Activated CD8-positive, alpha-beta memory T cell treated with anti-CD3 and anti-CD28 coated beads, Interleukin-2, amount 50 U/mL, for 4 hours (primary cell): ENCODE data around the gene ZNF638.

Experiments used
- DNase-seq: peaks from one replicate; pipeline ENCODE4 v3.0.0-alpha.2; 2020

ZNF638 gene

GRCh38 chr2:71333619-71334018, 2.0 kb downstream of the ZNF638 start:
- no peak for DNase-seq

GRCh38 chr2:71336384-71336783, 4.8 kb downstream of the ZNF638 start:
- DNase-seq, result no peak

- DNase-seq, result no peak
Observed at GRCh38 chr2:71336802-71337201, 5.2 kb downstream of the ZNF638 start.

GRCh38 chr2:71337776-71338175, 6.2 kb downstream of the ZNF638 start:
- no peak for DNase-seq

GRCh38 chr2:71339685-71340084, 8.1 kb downstream of the ZNF638 start:
- DNase-seq, result no peak

GRCh38 chr2:71340176-71340575, 8.6 kb downstream of the ZNF638 start:
- no peak for DNase-seq

GRCh38 chr2:71341645-71342044, 10.1 kb downstream of the ZNF638 start:
- DNase-seq, result no peak

GRCh38 chr2:71346065-71346464, 14.5 kb downstream of the ZNF638 start:
- no peak for DNase-seq

GRCh38 chr2:71347517-71347916, 15.9 kb downstream of the ZNF638 start:
- DNase-seq, result no peak

GRCh38 chr2:71348302-71348701, 16.7 kb downstream of the ZNF638 start:
- DNase-seq, result no peak

GRCh38 chr2:71353248-71353647, 21.7 kb downstream of the ZNF638 start:
- DNase-seq, result no peak

GRCh38 chr2:71358931-71359671, 27.5 kb downstream of the ZNF638 start:
- no peak for DNase-seq

- no peak for DNase-seq
Observed at GRCh38 chr2:71360434-71360975, 28.9 kb downstream of the ZNF638 start.

GRCh38 chr2:71361631-71362030, 30.0 kb downstream of the ZNF638 start:
- DNase-seq, result no peak

- DNase-seq, result no peak
Observed at GRCh38 chr2:71362447-71362846, 30.9 kb downstream of the ZNF638 start.

GRCh38 chr2:71370015-71370414, 38.4 kb downstream of the ZNF638 start:
- DNase-seq, result no peak

- no peak for DNase-seq
Observed at GRCh38 chr2:71372042-71372441, 40.5 kb downstream of the ZNF638 start.

- DNase-seq, result no peak
Observed at GRCh38 chr2:71379086-71379485, 47.5 kb downstream of the ZNF638 start.

GRCh38 chr2:71380665-71381064, 49.1 kb downstream of the ZNF638 start:
- DNase-seq, result no peak

GRCh38 chr2:71385012-71385411, 53.4 kb downstream of the ZNF638 start:
- no peak for DNase-seq

- no peak for DNase-seq
Observed at GRCh38 chr2:71388214-71388613, 56.6 kb downstream of the ZNF638 start.

- DNase-seq, result no peak
Observed at GRCh38 chr2:71389384-71390072, 57.9 kb downstream of the ZNF638 start.

- DNase-seq, result no peak
Observed at GRCh38 chr2:71393216-71393615, 61.6 kb downstream of the ZNF638 start.

GRCh38 chr2:71395471-71395870, 63.9 kb downstream of the ZNF638 start:
- DNase-seq, result no peak
